Measurements from ENCODE around the gene CACNA2D4. TPM values are rescaled to one million over a fixed set of nuclear protein-coding genes. Genes with fewer than 3 reads are reported as not detected.

Gene CACNA2D4
- total RNA-seq, 1 experiment from 2014 or later, result 1.7 TPM

DNA sequence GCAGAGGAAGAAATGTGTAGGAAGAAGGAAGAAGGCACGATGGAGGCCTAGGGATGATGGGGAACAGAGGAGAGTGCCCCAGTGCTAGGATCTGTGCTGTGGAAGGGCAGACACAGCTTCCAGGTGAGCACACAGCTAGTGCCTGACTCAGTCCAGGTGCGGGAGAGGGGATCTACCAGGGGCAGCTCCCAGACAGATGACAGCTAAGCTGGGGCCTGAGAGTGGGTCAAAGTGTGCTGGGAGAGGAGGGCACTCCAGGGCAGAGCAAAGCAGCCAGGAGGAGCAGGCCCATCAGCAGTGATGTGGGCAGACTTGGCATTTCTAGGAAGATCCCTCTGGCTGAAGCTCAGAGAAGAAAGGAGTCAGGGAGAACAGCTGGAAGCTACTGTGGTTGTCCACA is 61.4 kb downstream of the CACNA2D4 start:
- ATAC-seq (no peak), DNase-seq (ENCODE audit: low read depth, low spot score) (no peak)
- POLR2A ChIA-PET, result no interaction called here
- no peak overlapping the region for H3K27ac ChIP-seq (ENCODE audit: low read depth, low read length)
- TF ChIP-seq SRF (IDR thresholded peaks at IDR 0.05; ENCODE audit: low read depth) (no peak), YY1 (IDR thresholded peaks at IDR 0.05; ENCODE audit: extremely low read depth, insufficient replicate concordance, low read depth, low read length) (no peak), CBX3 (IDR thresholded peaks at IDR 0.05; ENCODE audit: low read depth) (no peak)
- RAD21 ChIA-PET (ENCODE audit: low non-redundant PET in 1 of 2, low total read pairs in 2 of 2, uncharacterized antibody in 2 of 2, unreplicated experiment in 2 of 2), result no interaction called here
- H3K9ac ChIP-seq (ENCODE audit: low read length), result no peak overlapping the region
- no peaks in the 10 kb centered on the region for H4K20me1 ChIP-seq (ENCODE audit: insufficient read depth)
- CTCF ChIA-PET, result no interaction called here
- H3K4me2 ChIP-seq (ENCODE audit: low read length), result no peak overlapping the region
- H2AFZ ChIP-seq (ENCODE audit: low read depth, low read length, poor library complexity, severe bottlenecking), result no peak overlapping the region
- no TSS peak for BruUV-seq (replicated peaks)
- no peaks in the 10 kb centered on the region for H3K9me3 ChIP-seq (ENCODE audit: control insufficient read depth in 1 of 2, insufficient read depth in 1 of 2, low read depth in 1 of 2, low read length in 2 of 2)
- H3K27me3 ChIP-seq (ENCODE audit: insufficient read depth, low read length), result no peaks in the 10 kb centered on the region
- H3K36me3 ChIP-seq (ENCODE audit: control insufficient read depth in 1 of 2, insufficient read depth in 2 of 2, low read length in 2 of 2), result no peaks in the 10 kb centered on the region
- no peaks in the 10 kb centered on the region for H3K9me2 ChIP-seq (ENCODE audit: insufficient read depth)
- H3K4me3 ChIP-seq (replicated peaks in 1 of 2; ENCODE audit: low read depth in 1 of 2, low read length in 2 of 2), result no peak overlapping the region
- H3K4me1 ChIP-seq (ENCODE audit: control insufficient read depth in 1 of 2, insufficient read depth in 2 of 2, low read length in 2 of 2), result no peaks in the 10 kb centered on the region
- intact Hi-C loops (cut with micrococcal nuclease), result no loop called here
- H3K79me2 ChIP-seq (ENCODE audit: insufficient read depth, low read length), result no peaks in the 10 kb centered on the region

DNA sequence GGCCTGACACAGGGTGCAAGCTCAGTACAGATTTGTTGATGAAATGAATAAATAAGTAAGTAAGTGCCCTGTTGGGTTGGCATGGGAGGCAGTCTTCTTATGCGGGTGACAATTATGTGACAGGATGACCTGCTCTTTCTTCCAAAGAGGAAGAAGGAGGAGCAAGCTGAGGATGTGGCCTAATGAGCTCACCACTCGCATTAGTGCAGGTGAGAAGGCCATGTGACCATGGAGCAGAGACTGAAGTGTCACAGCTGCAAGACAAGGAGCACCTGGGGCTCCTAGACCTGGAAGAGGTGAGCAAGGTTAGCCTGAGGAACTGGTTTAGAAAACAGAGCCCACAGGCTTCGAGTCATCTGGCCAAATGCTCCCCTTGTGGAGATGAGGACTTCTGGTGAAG is 63.2 kb downstream of the CACNA2D4 start:
- CTCF ChIA-PET, result no interaction called here
- H3K27me3 ChIP-seq (ENCODE audit: insufficient read depth, low read length), result no peaks in the 10 kb centered on the region
- H2AFZ ChIP-seq (ENCODE audit: low read depth, low read length, poor library complexity, severe bottlenecking), result no peak overlapping the region
- H3K4me1 ChIP-seq (ENCODE audit: control insufficient read depth in 1 of 2, insufficient read depth in 2 of 2, low read length in 2 of 2), result no peaks in the 10 kb centered on the region
- no peaks in the 10 kb centered on the region for H4K20me1 ChIP-seq (ENCODE audit: insufficient read depth)
- RAD21 ChIA-PET (ENCODE audit: low non-redundant PET in 1 of 2, low total read pairs in 2 of 2, uncharacterized antibody in 2 of 2, unreplicated experiment in 2 of 2), result interaction anchor here in 1 of 2 experiments (0.6 kb wide), 1 partner anchor 202 kb away, joined by 3 read pairs; no protein-coding TSS in a partner anchor
- POLR2A ChIA-PET, result no interaction called here
- DNase-seq (ENCODE audit: low read depth, low spot score), result no peak
- no peaks in the 10 kb centered on the region for H3K79me2 ChIP-seq (ENCODE audit: insufficient read depth, low read length)
- no peak for ATAC-seq
- no peak overlapping the region for H3K9ac ChIP-seq (ENCODE audit: low read length)
- no peak overlapping the region for H3K4me2 ChIP-seq (ENCODE audit: low read length)
- no peaks in the 10 kb centered on the region for H3K36me3 ChIP-seq (ENCODE audit: control insufficient read depth in 1 of 2, insufficient read depth in 2 of 2, low read length in 2 of 2)
- H3K9me3 ChIP-seq (ENCODE audit: control insufficient read depth in 1 of 2, insufficient read depth in 1 of 2, low read depth in 1 of 2, low read length in 2 of 2), result no peaks in the 10 kb centered on the region
- BruUV-seq (replicated peaks), result no TSS peak
- no peaks in the 10 kb centered on the region for H3K9me2 ChIP-seq (ENCODE audit: insufficient read depth)
- intact Hi-C loops (cut with micrococcal nuclease), result no loop called here
- no peak overlapping the region for H3K4me3 ChIP-seq (replicated peaks in 1 of 2; ENCODE audit: low read depth in 1 of 2, low read length in 2 of 2)
- H3K27ac ChIP-seq (ENCODE audit: low read depth, low read length), result no peak overlapping the region
- TF ChIP-seq POLR2AphosphoS5 (IDR thresholded peaks at IDR 0.05; ENCODE audit: low read depth, low read length), result no peak
- TF ChIP-seq SP1 (IDR thresholded peaks at IDR 0.05; ENCODE audit: low read depth), result no peak
- TF ChIP-seq YY1 (IDR thresholded peaks at IDR 0.05; ENCODE audit: extremely low read depth, insufficient replicate concordance, low read depth, low read length), result no peak
- TF ChIP-seq EZH2 (IDR thresholded peaks at IDR 0.05), result no peak
- TF ChIP-seq SIN3A (IDR thresholded peaks at IDR 0.05; ENCODE audit: low read depth), result no peak
- TF ChIP-seq JUND (IDR thresholded peaks at IDR 0.05), result no peak
- TF ChIP-seq, protein P1, sequence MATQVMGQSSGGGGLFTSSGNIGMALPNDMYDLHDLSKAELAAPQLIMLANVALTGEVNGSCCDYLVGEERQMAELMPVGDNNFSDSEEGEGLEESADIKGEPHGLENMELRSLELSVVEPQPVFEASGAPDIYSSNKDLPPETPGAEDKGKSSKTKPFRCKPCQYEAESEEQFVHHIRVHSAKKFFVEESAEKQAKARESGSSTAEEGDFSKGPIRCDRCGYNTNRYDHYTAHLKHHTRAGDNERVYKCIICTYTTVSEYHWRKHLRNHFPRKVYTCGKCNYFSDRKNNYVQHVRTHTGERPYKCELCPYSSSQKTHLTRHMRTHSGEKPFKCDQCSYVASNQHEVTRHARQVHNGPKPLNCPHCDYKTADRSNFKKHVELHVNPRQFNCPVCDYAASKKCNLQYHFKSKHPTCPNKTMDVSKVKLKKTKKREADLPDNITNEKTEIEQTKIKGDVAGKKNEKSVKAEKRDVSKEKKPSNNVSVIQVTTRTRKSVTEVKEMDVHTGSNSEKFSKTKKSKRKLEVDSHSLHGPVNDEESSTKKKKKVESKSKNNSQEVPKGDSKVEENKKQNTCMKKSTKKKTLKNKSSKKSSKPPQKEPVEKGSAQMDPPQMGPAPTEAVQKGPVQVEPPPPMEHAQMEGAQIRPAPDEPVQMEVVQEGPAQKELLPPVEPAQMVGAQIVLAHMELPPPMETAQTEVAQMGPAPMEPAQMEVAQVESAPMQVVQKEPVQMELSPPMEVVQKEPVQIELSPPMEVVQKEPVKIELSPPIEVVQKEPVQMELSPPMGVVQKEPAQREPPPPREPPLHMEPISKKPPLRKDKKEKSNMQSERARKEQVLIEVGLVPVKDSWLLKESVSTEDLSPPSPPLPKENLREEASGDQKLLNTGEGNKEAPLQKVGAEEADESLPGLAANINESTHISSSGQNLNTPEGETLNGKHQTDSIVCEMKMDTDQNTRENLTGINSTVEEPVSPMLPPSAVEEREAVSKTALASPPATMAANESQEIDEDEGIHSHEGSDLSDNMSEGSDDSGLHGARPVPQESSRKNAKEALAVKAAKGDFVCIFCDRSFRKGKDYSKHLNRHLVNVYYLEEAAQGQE (IDR thresholded peaks at IDR 0.05; ENCODE audit: low read depth), result no peak
- TF ChIP-seq POLR2A (IDR thresholded peaks at IDR 0.05; ENCODE audit: borderline replicate concordance, extremely low read depth, insufficient read depth, insufficient read length), result no peak
- TF ChIP-seq EGR1 (IDR thresholded peaks at IDR 0.05; ENCODE audit: low read depth), result no peak
- TF ChIP-seq, protein P2, sequence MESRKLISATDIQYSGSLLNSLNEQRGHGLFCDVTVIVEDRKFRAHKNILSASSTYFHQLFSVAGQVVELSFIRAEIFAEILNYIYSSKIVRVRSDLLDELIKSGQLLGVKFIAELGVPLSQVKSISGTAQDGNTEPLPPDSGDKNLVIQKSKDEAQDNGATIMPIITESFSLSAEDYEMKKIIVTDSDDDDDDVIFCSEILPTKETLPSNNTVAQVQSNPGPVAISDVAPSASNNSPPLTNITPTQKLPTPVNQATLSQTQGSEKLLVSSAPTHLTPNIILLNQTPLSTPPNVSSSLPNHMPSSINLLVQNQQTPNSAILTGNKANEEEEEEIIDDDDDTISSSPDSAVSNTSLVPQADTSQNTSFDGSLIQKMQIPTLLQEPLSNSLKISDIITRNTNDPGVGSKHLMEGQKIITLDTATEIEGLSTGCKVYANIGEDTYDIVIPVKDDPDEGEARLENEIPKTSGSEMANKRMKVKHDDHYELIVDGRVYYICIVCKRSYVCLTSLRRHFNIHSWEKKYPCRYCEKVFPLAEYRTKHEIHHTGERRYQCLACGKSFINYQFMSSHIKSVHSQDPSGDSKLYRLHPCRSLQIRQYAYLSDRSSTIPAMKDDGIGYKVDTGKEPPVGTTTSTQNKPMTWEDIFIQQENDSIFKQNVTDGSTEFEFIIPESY (IDR thresholded peaks at IDR 0.05; ENCODE audit: extremely low read depth, insufficient replicate concordance, low read length), result no peak
- TF ChIP-seq, protein P3, sequence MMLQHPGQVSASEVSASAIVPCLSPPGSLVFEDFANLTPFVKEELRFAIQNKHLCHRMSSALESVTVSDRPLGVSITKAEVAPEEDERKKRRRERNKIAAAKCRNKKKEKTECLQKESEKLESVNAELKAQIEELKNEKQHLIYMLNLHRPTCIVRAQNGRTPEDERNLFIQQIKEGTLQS (IDR thresholded peaks at IDR 0.05), result no peak
- TF ChIP-seq FOSL1 (IDR thresholded peaks at IDR 0.05; ENCODE audit: low read depth), result no peak
- TF ChIP-seq TCF7L2 (IDR thresholded peaks at IDR 0.05; ENCODE audit: borderline replicate concordance, extremely low read depth, insufficient read depth, insufficient read length), result no peak
- TF ChIP-seq CEBPB (IDR thresholded peaks at IDR 0.05; ENCODE audit: low read depth), result no peak
